Heart right ventricle (tissue), 16 donors: ENCODE measurements around the gene C15orf39. TPM values are rescaled to one million over a fixed set of nuclear protein-coding genes. Genes with fewer than 3 reads are reported as not detected.

Experiments
- ATAC-seq, 8 donors: fragments of 200-7000 bp; cut with Tn5 transposase; one replicate each; pipeline ENCODE4 v1.9.1; 2020; ENCODE audit warnings: mild to moderate bottlenecking in 8 of 8, moderate library complexity in 8 of 8, moderate number of reproducible peaks in 1 of 8
- DNase-seq, 2 donors: peaks; one replicate each; pipeline ENCODE4 v3.0.0-alpha.2; 2020
- H3K27ac ChIP-seq, 10 donors: fragments of 200-600 bp; sonication (generic) in 2 of 10; one replicate each; pipeline versions ENCODE4 v1.5.0 to v1.8.0; 2020 to 2022; ENCODE audit warnings: mild to moderate bottlenecking in 3 of 10
- H3K27me3 ChIP-seq, 7 donors: fragments of 200-600 bp; one replicate each; pipeline ENCODE4 v1.8.0; 2021 to 2022; ENCODE audit warnings: mild to moderate bottlenecking in 2 of 7
- H3K36me3 ChIP-seq, 9 donors: fragments of 200-600 bp; sonication (generic) in 1 of 9; one replicate each; pipeline versions ENCODE4 v1.5.0 to v1.8.0; 2020 to 2022; ENCODE audit warnings: mild to moderate bottlenecking in 2 of 9
- H3K4me1 ChIP-seq, 9 donors: fragments of 200-600 bp; sonication (generic) in 1 of 9; one replicate each; pipeline versions ENCODE4 v1.5.0 to v1.8.0; 2020 to 2022; ENCODE audit warnings: mild to moderate bottlenecking in 4 of 9
- H3K4me3 ChIP-seq, 10 donors: fragments of 200-600 bp; sonication (generic) in 2 of 10; one replicate each; pipeline versions ENCODE4 v1.5.0 to v1.8.0; 2020 to 2022; ENCODE audit warnings: mild to moderate bottlenecking in 7 of 10, moderate library complexity in 2 of 10
- H3K9me3 ChIP-seq, 11 donors: fragments of 200-600 bp in 10 of 11; sonication (generic) in 2 of 11; one replicate each; pipeline versions ENCODE4 v1.5.0 to v1.8.0; 2013 to 2022; ENCODE audit warnings: mild to moderate bottlenecking in 2 of 11, control low read depth in 1 of 11, moderate library complexity in 1 of 11
- WGBS, 2 donors: extraction: QIAGEN DNeasy Blood & Tissue Kit; methylation state at CpG; one replicate each; pipeline ENCODE4 v1.1.7; 2013; ENCODE audit warnings: inconsistent platforms in 1 of 2; 5-methylcytosine and 5-hydroxymethylcytosine counted together
- intact Hi-C, 10 donors: fragments of 100-400 bp; cut with DNase I; formaldehyde crosslinking; loops; one replicate each; pipeline versions ENCODE4 v1.11.1 to v1.14.2; 2022
- polyA plus RNA-seq, 2 donors: library from polyadenylated mRNA; stranded (reverse); fragments of 200-250 nt; gene quantifications; one replicate each; pipeline ENCODE4 v1.2.3, GENCODE V29; 2013
- total RNA-seq, 10 donors: library from RNA; stranded (reverse); fragmentation: NEBNext Ultra II Directional in 3 of 10; extraction: Animal tissue kit (Norgen Biotek cat#: 25700) in 3 of 10; gene quantifications; one replicate each; pipeline versions ENCODE4 v1.2.1 to v1.2.4, GENCODE V29; 2021 to 2023
- TF ChIP-seq, protein P1 (sequence below), 9 donors: fragments of 200-600 bp; sonication (generic) in 2 of 9; IDR thresholded peaks; one replicate each; pipeline versions ENCODE4 v1.5.0 to v1.8.0; 2021 to 2022; ENCODE audit warnings: antibody characterized with exemption in 9 of 9, mild to moderate bottlenecking in 5 of 9, moderate library complexity in 1 of 9
- donor health status: Arrhythmogenic right ventricular cardiomyopathy.
- donor health status: ischemic (EF 13 %, LVEDD 7.1; RV severe dilation, severe dysfunction).
- donor health status: healthy with polysubstance abuse.
- donor health status: DM: no; HTN: yes; CAD: no.
- donor health status: DM: no; HTN: no; CAD: no.
- donor health status: ischemic (EF 25% LVEDD 6.9; RV normal size, moderate dysfunction).
- donor health status: ischemic (EF 25% LVEDD 5.7; RV mildly dilated, moderate dysfunction).
- donor health status: healthy.
- donor health status: DM: yes; HTN: yes; CAD: no.
- donor health status: Ischemic cardiomyopathy.
- donor health status: ischemic (EF 35%, LVEDD 5.7; RV mildly dilated, moderate dysfunction).
- donor health status: nonischemic (EF 11% LVEDD 7.7; RV severe dilation, severe dysfunction).
- donor health status: DM: yes; HTN: yes; CAD: no.
- donor health status: PGD.
- donor health status: ischemic (EF 29% LVEDD 5.4; RV normal size, mild dysfunction).
- donor health status: nonischemic (EF 23%, LVEDD 6.1; RV moderate dilation, normal function).

C15orf39 gene
- total and polyA plus RNA-seq, 12 donors = 6.9 to 23.7 (median 14.2) TPM

DNA sequence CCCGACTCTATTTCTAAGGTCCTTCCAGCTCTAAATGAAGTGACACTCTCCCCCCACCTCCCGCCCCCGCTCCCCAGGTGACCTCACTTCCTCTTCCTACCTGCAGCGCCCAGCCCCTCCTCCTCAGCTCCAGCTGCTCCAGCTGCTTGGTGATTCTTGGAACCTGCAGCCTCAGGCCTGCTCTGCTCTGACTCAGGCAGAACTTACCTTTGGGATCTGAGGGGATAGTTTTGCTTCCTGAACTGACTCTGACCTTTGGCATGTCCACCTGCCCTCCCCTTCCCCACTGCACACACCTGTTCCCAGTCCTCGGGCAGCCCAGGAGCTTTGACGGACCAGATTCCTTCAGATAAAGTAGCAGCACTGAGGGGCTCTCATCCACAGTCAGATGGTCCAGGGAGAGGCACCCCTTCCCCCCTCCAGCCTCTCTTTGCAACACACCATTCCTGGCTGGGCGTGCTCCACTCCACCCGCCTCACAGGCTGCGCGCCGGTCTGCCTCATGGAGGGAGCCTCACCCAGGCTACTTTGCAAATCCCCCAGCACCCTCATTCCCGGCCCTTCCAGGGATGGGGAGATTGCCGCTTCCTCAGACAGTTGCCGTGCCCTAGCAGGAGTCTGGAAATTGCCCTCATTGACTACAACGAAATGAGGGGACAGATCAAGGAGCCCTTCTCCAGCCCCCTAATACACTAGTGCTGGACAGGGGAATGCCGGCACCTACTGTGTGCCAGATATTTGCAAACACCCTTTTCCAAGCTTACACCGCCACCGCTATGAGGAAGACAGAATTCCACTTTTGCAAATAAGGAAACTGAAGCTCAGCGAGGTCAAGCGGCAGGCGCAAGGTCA is 692 bp upstream of the C15orf39 start:
- intact Hi-C loops = loop anchor here in 6 of 10 donors (1.0 to 10.0 kb wide), 7 partner anchors 74 to 416 kb away; partner anchors contain the start of genes CSK (in 1 of the 6) and RPP25 (in 1 of the 6)
- Histone ChIP-seq H3K9me3 (no peaks in the 10 kb centered on the region), H3K4me1 (peaks cover 33 to 75% (median 61%) of the 10 kb centered on the region in 9 donors), H3K27me3 (no peaks in the 10 kb centered on the region), H3K27ac (peak overlapping the region; percentile 89 to 100 (median 96)), H3K4me3 (peak overlapping the region; percentile 60 to 100 (median 88)), H3K36me3 (peaks cover 0 to 7% (median 0%) of the 10 kb centered on the region in 9 donors)
- DNase-seq (peak in 1 of 2 donors; percentile 28), ATAC-seq (peak in 3 of 8 donors; percentile 0 to 18 (median 11))
- TF ChIP-seq, protein P1, sequence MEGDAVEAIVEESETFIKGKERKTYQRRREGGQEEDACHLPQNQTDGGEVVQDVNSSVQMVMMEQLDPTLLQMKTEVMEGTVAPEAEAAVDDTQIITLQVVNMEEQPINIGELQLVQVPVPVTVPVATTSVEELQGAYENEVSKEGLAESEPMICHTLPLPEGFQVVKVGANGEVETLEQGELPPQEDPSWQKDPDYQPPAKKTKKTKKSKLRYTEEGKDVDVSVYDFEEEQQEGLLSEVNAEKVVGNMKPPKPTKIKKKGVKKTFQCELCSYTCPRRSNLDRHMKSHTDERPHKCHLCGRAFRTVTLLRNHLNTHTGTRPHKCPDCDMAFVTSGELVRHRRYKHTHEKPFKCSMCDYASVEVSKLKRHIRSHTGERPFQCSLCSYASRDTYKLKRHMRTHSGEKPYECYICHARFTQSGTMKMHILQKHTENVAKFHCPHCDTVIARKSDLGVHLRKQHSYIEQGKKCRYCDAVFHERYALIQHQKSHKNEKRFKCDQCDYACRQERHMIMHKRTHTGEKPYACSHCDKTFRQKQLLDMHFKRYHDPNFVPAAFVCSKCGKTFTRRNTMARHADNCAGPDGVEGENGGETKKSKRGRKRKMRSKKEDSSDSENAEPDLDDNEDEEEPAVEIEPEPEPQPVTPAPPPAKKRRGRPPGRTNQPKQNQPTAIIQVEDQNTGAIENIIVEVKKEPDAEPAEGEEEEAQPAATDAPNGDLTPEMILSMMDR (IDR thresholded peaks at IDR 0.05) = no peak
- 15 to 17% methylated on average over 21 of the region's 21 CpGs for WGBS, 2 donors

DNA sequence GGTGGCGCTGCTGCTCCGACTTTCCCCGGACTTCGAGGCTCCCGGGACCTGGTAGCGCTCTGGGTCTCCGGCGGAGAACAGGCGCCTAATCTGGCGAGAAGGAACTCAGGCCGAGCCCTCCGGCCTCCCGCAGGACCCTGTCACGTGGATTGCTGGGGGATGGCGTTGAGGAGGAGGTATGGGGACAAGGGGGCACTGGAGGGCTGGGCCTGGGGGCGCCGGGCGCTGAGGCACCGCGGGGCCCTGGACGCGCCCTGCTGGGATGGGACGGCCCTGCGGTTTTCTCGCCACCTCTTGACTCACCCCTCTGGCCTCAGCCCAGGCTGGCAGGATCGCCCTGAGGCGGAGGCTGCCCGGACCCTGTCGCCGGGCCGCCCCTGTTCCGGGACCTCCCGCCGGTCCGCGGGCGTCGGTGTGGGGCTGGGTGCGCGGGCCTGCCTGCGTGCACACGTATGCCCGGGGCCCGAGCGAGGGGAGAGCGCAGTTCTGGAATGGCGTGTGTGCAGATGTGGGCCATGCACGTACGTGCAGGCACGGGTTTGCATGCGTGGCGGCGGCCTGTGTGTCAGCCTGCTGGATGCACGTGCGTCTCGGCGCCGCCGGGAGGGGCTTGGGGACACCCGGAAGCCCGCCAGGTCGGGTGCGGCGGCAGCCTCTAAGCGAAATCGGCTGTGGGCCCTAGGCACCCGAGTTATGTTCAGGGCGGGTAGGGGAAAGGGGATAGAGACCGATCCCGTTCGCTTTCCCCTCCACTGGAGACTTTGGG is 752 bp downstream of the C15orf39 start:
- H3K9me3 ChIP-seq = no peaks in the 10 kb centered on the region
- peak overlapping the region; percentile 60 to 100 (median 88) for H3K4me3 ChIP-seq
- intact Hi-C loops = loop anchor here in 8 of 10 donors (1.0 to 10.0 kb wide), 7 partner anchors 75 to 418 kb away; partner anchors contain the start of genes CSK (in 1 of the 8) and RPP25 (in 1 of the 8)
- H3K27me3 ChIP-seq = no peaks in the 10 kb centered on the region
- peak overlapping the region; percentile 89 to 100 (median 96) for H3K27ac ChIP-seq
- H3K36me3 ChIP-seq = peaks cover 0 to 21% (median 9%) of the 10 kb centered on the region in 9 donors
- TF ChIP-seq, protein P1 (IDR thresholded peaks at IDR 0.05) = peak in 5 of 9 donors; percentile 28 to 51 (median 31)
- ATAC-seq (peak; percentile 20 to 53 (median 31)), DNase-seq (peak; percentile 66 to 81)
- H3K4me1 ChIP-seq = peaks cover 26 to 78% (median 62%) of the 10 kb centered on the region in 9 donors
- 1% methylated on average over 71 of the region's 71 CpGs for WGBS, 2 donors

DNA sequence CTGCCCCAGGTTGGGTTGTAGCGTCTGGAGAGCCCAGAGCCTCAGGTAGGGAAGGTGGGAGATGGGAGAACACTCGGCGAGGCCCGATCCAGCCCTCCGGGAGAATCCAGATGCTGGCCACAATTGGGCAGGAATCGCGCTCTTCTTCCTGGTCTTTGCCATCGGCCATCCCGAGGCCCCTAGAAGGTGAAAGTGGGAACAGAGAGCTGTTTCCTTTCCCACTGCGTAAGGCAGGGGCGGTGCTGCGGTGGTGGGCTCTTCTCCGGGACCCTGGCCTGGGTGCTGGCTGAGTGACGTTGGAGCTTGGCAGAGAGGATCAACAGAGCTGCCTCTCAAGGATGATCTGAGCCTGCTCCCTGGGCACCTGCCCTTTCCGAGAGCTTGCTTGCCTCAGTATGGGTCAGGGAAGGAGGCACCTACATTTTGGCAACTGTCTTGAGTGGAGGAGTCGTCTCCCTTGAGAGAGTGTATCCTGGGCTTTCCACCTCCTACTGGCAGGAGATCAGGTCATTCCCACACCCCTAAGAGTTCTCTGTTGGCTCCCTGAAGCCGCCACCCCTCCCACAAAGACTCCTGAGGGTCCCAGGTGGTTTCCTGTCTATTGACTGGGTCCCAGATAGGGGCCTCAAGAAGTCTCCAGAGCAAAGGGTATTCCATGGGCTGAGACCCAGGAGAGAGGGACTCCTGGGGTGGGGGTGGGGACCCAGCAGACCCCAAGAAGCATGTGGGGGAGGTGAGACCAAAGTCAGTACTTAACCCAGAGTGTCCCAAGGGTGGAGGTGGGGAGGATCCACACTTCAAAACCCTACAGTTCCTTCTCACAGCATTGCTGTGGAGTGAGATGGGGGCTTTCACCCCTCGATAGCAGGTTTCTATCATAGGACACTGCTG is 1.6 kb downstream of the C15orf39 start:
- Histone ChIP-seq H3K36me3 (peaks cover 0 to 29% (median 18%) of the 10 kb centered on the region in 9 donors), H3K9me3 (no peaks in the 10 kb centered on the region), H3K4me3 (peak overlapping the region; percentile 60 to 100 (median 88)), H3K4me1 (peaks cover 31 to 83% (median 67%) of the 10 kb centered on the region in 9 donors), H3K27ac (peak overlapping the region; percentile 89 to 100 (median 96)), H3K27me3 (no peaks in the 10 kb centered on the region)
- intact Hi-C loops = loop anchor here in 5 of 10 donors (5.0 to 10.0 kb wide), 6 partner anchors 76 to 418 kb away; partner anchors contain the start of genes CSK (in 1 of the 5) and RPP25 (in 1 of the 5)
- 16 to 32% methylated on average over 18 of the region's 18 CpGs for WGBS, 2 donors
- TF ChIP-seq, protein P1 (IDR thresholded peaks at IDR 0.05) = no peak
- peak in 1 of 2 donors; percentile 23 for DNase-seq
- ATAC-seq = no peak
